BJ (cell line): ENCODE measurements around the gene TAS2R38. TPM values are rescaled to one million over a fixed set of nuclear protein-coding genes. Genes with fewer than 3 reads are reported as not detected.

Source experiments
- CTCF ChIA-PET: fragments of 350-600 bp; formaldehyde crosslinking; extraction: SDS; loops from one replicate; lab custom pipeline; 2021; ENCODE audit warnings: antibody characterized with exemption, inconsistent platforms; lab: Yijun Ruan, JAX
- POLR2A ChIA-PET: fragments of 300-600 bp; sonication (Branson Sonifier 250); formaldehyde crosslinking; extraction: SDS; loops from one replicate; lab custom pipeline; 2021; ENCODE audit warnings: antibody characterized with exemption; lab: Charles Lee
- DNase-seq: peaks from one replicate; pipeline ENCODE4 v3.0.0-alpha.2; 2011; ENCODE audit warnings: low read depth
- H3K27me3 ChIP-seq: 2 replicates; pipeline ENCODE4 v1.6.0; 2011; ENCODE audit warnings: low read length; ENCODE audit not compliant: control insufficient read depth, insufficient read depth
- H3K36me3 ChIP-seq: 2 replicates; pipeline ENCODE4 v1.5.1; 2011; ENCODE audit warnings: low read length; ENCODE audit not compliant: control insufficient read depth, insufficient read depth
- H3K4me3 ChIP-seq: 2 replicates; pipeline ENCODE4 v1.5.1; 2011; ENCODE audit warnings: low read depth, mild to moderate bottlenecking, control low read depth, low read length
- polyA plus RNA-seq: library from polyadenylated mRNA; depleted of rRNA; stranded (reverse); fragments of >200 nt; gene quantifications from 2 replicates; pipeline ENCODE4 v1.2.3, GENCODE V29; 2011
- TF ChIP-seq, protein P1 (sequence below): IDR thresholded peaks from 2 replicates; pipeline ENCODE4 v1.5.1; 2011; ENCODE audit warnings: low read depth, mild to moderate bottlenecking, control low read depth, inconsistent platforms, low read length, moderate library complexity; ENCODE audit not compliant: insufficient read depth

The TAS2R38 gene
- polyA plus RNA-seq, 1 experiment, result not detected

DNA sequence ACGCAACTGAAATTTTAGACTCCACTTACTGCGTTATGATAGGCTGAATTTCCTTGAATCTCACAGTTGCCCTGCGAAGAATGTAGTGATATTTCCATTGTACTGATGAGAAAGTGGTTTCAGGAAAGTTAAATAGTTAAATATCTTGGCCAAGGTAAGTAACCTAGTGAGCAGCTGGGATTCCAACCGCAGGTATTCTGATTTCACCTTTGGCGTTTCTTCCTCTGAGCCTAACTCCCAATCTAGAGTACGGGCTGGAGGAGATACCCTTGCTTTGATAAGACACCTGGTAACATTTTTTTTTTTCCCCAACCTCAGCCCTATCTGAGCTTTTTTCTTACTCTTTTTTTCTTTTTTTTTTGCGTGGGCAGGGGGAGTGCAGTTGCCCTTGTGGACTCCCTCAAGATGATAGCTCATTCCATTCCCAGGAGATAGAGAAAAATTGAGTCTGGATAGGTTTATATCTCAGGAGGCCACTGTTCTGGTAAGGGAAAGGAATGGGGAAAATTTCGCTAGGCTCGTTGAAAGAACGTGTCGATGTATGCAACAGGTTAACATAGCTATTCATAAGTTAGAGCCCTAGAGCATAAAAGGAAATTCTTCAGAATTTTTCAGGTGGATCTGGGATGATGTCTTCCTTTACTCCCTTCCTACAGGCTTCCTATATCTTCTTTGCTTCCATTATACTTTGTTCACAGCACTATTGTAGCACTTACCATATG is 3.1 kb upstream of the TAS2R38 start:
- no peaks in the 10 kb centered on the region for H3K27me3 ChIP-seq
- POLR2A ChIA-PET, result no interaction called here
- CTCF ChIA-PET, result no interaction called here
- no peak for DNase-seq
- TF ChIP-seq, protein P1, sequence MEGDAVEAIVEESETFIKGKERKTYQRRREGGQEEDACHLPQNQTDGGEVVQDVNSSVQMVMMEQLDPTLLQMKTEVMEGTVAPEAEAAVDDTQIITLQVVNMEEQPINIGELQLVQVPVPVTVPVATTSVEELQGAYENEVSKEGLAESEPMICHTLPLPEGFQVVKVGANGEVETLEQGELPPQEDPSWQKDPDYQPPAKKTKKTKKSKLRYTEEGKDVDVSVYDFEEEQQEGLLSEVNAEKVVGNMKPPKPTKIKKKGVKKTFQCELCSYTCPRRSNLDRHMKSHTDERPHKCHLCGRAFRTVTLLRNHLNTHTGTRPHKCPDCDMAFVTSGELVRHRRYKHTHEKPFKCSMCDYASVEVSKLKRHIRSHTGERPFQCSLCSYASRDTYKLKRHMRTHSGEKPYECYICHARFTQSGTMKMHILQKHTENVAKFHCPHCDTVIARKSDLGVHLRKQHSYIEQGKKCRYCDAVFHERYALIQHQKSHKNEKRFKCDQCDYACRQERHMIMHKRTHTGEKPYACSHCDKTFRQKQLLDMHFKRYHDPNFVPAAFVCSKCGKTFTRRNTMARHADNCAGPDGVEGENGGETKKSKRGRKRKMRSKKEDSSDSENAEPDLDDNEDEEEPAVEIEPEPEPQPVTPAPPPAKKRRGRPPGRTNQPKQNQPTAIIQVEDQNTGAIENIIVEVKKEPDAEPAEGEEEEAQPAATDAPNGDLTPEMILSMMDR, result no peak
- H3K36me3 ChIP-seq, result no peaks in the 10 kb centered on the region
- no peak overlapping the region for H3K4me3 ChIP-seq

DNA sequence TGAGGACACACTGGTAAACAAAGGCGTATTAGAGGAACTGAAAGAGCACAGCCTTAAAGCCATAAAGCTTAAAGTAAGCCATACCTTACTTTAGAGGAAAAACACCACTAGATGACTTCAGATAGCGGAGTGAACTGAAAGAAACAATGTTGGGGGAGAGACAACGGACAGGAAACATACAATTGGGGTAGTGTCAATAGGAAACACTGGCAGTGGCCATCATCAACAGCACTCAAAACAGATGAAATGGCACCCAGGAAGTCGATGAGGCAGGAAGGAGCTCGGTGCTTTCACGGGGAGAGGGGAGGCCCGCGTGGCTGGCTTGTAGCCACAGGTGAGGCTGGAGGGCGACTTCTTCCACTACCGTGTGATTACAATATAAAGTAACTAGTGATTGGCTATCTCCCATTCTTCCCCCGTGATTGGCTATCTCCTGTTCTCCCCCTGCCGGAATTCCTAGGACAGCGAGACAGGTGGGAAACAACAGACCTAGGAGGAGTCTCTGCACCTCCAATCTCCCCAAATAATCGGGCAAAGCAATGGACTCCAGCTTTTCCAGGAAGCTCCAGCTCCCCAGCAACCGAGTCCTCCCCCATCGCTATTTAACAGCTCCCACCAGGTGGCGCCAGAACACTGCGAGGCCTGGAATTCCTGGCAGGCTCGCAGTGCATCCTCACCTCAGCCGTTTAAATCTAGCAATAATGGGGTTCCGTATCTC is 2.4 kb upstream of the TAS2R38 start:
- POLR2A ChIA-PET, result no interaction called here
- Histone ChIP-seq H3K36me3 (no peaks in the 10 kb centered on the region), H3K4me3 (no peak overlapping the region), H3K27me3 (no peaks in the 10 kb centered on the region)
- CTCF ChIA-PET, result no interaction called here
- DNase-seq, result no peak
- TF ChIP-seq, protein P1, result peak; percentile 34; the same call in 1 of the 2 replicates

DNA sequence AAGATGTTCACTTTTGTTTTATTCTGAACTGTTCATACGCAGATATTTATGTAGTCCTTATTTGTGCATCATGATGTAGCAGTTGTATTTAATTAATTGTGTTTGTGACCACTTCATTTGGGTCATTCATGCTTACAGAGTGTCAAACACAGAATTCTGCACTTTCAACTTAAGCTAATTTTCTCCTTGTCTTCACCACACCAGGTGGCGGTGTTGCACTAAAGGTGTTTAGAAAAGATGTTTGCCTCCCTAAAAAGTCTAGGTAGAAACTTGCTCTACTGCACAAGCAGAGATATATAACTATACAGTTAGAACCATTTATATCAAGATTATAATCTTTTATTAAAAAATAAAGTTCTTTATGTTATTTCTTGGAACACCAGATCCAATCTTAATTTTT is 1.3 kb upstream of the TAS2R38 start:
- ChIA-PET POLR2A (no interaction called here), CTCF (no interaction called here)
- Histone ChIP-seq H3K4me3 (no peak overlapping the region), H3K36me3 (no peaks in the 10 kb centered on the region), H3K27me3 (no peaks in the 10 kb centered on the region)
- no peak for DNase-seq
- TF ChIP-seq, protein P1, result no peak

DNA sequence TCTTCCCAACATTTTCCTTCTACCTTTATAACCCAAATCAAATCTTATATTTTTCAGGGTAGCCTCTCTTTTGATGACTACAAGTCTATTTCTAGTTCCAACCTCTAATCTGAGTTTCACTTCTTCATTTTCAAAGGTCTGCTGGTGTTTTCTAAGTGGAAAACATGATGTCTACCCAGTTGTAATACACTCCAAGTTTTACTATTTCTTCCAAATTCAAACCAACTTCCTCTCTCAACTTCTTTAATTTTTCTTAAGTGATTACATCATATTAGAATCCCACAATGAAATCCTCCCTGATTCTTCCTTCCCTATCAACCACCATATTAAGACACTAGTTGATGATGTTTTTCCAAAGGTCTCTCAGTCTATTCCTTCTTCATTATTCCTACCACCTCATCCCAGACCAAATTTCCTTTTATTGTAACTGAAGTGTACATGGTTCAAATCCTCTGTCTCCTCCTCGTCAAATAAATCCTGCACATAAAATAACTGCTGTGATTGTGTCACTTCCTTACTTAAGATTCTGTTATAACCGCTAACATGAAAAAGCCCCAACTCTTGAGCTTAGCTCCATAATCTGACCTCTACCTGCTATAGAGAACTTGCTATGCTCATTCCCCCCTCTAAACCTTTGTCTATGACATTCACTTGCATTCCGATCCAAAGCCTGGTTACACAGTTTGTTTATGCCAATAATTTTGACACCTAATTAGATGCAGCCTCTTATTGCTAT is 12.7 kb downstream of the TAS2R38 start:
- TF ChIP-seq, protein P1, result no peak
- CTCF ChIA-PET, result no interaction called here
- Histone ChIP-seq H3K4me3 (no peak overlapping the region), H3K27me3 (no peaks in the 10 kb centered on the region), H3K36me3 (no peaks in the 10 kb centered on the region)
- POLR2A ChIA-PET, result no interaction called here
- DNase-seq, result no peak

DNA sequence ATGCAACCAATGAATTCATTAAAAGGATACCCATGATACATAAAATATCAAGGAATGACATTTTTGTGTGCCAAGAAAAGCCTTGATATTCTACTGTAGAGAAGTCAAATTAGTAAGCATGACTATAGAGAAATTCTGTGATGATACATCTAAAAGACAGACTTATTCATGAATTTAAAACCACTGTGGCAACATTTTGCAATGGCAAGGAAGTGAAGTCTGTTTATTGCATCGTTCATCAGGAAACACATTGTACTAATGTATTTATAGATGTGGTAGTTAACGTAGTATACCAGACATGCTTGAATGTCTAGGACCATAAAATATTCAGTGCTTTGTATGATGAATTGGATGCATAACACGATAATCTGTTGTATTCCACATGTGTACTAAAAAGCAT is 17.5 kb downstream of the TAS2R38 start:
- ChIA-PET CTCF (no interaction called here), POLR2A (no interaction called here)
- no peak overlapping the region for H3K4me3 ChIP-seq
- no peaks in the 10 kb centered on the region for H3K27me3 ChIP-seq
- H3K36me3 ChIP-seq, result no peaks in the 10 kb centered on the region
- TF ChIP-seq, protein P1, result no peak
- no peak for DNase-seq
